ENCODE data around the gene MMP2.

The MMP2 gene

DNA sequence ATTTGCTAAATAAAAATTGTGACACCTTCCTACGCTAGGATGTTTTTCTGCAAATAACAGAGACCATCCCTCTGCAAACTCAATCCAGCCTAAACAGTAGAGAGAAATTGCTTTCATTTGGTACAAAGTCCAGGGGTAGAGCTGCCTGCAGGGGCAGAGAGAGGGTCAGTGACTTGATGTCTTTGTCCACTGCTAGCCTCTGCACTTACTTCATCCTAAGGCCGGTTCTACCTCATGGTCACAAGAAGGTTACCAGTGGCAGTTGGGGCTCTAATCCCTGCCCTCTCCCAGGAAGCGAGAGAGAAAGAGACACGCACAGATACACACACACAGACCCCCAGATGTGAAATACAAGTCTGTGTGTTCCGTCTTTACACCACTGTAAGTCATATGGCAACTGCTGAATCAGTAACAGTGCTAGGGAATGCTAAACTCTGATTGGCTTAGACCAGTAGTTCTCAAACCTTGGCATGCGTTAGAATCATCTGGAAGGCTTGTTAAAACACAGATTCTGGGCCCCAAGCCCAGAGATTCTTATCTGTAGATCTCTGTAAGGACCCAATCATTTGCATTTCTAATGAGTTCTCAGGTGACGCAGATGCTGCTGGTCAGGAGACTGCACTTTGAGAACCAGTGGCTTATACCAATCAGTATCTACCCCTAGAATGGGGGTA is 16.8 kb downstream of the MMP2 start:
- DNase-seq = no peak

DNA sequence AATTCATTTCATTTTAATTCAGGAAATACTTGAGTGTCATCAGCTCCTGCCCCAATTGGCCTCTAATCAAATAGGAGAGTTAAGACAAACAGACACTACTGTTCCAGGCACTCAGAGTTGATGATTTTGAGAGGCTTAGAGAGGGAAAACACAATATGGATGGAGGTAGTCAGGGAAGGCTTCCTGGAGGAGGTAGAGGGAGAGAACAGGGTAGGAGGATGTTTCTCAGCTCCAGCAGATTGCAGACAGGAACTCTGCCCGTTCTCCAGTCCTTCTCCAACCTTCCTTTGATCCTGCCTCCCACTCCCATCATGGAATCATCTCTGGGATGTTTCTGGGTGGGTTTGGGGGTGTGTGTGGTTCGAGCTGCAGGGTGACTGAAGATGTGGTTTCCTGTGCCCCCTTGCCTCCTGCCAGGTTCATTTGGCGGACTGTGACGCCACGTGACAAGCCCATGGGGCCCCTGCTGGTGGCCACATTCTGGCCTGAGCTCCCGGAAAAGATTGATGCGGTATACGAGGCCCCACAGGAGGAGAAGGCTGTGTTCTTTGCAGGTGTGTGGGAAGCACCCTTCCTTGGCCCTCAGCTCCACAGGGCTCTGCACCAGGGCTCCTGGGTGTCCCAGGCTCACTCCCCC is 17.6 kb downstream of the MMP2 start:
- DNase-seq = no peak

DNA sequence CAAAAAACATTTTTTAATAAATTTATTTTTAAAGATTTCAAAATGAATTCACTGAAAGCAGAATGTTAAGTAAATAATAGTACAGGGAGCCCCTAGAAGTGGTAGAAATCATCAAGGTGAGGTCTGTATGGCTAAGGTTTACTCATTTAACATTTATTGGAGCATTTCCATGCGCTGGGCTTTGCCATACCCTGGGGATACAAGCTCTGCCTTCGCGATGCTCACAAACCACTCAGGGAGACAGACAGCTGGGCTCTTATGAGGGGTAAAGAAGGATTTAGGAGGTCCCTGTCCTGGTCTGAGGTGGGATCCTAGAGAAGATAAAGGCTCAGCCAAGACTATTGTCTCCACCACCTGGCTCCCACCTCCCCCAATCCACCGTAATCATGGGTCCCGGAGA is 18.6 kb downstream of the MMP2 start:
- no peak for DNase-seq

DNA sequence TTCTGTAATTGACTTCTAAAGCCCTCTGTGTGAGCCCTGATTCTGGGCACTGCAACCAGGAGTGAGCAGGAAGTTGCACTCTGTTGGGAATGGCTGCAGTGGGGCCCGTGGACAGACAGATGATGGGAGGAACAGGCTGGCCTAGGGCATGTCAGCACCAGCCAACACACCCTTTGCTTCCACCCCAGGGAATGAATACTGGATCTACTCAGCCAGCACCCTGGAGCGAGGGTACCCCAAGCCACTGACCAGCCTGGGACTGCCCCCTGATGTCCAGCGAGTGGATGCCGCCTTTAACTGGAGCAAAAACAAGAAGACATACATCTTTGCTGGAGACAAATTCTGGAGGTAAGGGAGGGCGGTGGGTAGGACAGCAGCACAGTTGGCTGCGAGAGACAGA is 19.1 kb downstream of the MMP2 start:
- no peak for DNase-seq

DNA sequence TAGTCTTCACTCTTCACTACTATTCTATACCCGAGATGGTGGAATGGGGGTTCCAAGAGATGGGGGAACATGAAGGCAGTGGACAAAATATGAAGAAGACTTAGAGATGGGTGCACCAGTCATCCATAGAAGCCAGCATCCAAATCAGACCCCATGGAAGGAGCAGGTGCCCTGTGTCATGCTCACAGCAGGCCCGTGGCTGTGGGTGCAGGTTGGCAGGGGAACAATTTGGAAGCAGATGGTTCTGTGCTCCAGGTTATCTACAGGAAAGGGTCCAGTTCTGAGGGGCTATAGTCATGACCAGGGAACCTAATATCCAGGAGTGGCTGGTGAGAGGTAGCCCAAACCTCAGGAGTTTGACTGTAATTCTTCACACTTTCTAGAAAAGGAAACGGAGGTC is 20.3 kb downstream of the MMP2 start:
- DNase-seq = no peak

DNA sequence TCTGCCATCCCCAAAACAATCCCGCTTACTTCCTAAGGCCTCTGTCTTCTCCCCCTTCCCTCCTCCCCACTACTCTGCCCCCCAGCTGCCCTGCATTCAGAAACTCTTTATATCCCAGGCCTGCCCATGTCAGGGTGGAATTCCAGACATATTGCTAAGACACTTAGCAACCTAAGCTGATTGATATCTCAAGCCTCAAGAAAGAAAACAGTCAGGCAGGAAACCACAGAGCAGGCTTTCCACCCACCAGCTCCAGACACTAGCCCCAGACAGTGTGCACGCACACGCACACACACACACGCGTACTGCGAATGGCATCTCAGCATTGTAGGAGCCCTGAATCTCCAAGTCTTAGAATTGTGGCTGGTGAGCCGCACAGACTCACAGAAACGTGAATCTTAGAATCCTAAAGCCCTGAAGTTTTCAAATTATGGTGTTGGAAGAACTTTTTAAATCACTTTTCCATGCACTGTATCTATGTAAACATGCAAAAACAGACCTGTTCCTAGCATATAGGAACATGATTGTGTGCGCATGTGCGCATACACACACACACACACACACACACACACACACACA is 21.0 kb downstream of the MMP2 start:
- peak; percentile 76 for DNase-seq

DNA sequence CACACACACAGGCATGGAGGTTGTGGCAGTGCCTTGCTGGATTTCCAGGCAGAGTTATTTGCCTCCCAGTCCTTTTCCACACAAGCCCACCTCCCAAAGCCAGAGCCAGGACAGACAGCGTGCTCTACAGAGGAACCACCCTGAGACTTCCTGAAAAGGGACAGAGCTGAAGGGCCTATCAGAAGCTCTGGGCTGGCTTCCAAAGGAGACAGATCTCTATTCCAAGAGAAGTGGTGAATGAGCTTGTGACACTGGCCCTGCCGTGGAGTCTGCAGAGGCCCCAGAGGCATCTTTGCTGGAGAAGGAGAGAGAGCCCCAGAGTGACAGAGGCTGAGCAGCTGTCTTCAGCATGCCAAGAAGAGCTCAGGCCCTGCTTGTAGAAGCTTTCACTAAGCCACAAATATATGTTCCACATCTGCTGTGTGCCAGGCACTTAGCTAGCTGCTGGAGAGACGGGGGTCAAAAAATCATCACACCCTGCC is 21.6 kb downstream of the MMP2 start:
- peak; percentile 80 for DNase-seq

DNA sequence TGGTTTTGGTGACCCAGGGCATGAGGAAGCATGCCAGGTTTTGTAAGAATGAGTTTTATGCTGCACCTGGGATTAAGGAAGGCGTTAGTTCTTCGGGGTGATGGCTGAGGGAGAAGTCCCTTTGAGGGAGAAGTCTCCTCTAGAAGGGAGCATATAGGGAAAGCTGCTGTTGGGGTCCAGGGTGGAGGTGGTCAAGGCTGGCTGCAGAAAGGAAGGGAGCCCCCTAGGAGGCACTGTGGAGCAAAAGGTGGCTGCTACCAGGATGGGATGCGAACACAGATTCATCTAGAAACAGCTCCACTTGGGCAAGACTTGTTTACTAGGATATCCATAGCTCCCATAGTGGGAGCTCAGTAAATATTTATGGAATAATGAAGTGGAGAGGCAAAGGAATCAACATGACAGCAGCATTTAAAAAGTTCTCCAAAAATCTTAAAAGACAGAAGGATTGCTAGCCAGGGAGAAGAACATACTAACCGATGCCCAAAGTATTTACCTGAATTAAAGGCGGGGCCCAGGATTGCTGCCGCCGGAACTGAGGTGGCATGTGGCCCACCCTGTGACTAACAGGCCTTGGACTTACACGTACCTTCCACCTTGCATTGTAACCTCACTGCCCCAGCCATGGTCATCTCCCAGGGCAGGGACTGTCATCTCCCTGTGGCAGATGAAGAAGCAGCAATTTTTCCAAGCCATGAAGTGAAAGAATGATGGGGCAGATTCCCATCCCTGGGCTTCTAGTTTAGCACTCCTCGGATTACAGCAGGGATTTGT is 22.7 kb downstream of the MMP2 start:
- peak; percentile 14 for DNase-seq

DNA sequence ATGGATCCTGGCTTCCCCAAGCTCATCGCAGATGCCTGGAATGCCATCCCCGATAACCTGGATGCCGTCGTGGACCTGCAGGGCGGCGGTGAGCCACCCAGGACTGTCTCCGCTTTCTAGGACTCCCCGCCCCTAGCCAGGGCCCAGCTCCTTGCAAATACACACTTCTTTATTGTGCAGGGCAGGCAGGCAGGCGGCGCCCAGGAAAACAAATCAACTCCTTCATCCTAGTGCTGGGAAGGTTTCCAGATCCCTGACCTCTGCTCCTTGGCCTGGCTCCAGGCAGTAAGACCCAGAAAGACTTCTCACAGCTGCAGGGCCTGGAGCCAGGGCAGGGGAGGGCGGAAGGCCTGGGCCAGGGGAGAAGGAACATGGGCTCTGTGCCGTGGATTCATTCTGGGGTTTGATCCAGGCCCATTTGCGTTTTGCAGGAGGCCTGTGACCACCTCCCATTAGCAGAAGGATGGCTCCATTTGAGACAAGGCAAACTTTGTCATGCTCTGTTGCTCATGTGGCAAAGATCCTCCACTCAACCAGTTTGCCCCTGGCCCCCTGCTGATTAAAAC is 23.9 kb downstream of the MMP2 start:
- no peak for DNase-seq

DNA sequence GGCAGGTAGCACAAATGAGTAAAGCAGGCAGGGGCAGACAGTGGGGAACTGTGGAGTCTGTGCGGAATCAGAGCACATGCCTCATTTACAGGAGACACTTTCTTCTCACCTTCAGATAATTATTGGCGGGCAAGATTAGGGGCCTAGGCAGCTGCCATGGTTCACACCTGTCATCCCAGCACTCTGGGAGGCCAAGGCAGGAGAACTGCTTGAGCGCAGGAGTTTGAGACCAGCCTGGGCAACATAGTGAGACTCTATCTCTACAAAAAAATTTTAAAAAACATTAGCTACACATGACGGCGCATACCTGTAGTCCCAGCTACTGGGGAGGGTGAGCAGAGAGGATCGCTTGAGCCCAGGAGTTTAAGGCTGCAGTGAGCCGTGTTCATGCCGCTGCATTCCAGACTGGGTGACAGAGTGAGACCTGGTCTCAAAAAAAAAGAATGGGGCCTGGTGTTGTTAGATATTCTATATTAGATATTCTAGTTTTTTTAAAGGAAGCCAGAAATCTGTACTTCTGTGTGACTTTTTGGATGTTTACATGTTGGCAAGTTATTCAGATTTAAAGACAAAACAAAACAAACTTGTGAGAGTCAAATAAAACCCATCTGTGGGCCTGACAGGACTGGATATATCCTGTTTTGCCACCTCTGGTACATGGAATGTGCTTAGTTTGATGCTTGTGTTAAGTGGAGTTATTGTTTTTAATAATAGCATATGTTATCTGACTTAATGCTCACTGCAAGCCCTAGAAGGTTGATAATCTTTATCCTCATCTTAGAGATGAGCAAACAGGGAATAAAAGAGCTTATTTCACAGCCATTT is 24.9 kb downstream of the MMP2 start:
- DNase-seq = no peak

DNA sequence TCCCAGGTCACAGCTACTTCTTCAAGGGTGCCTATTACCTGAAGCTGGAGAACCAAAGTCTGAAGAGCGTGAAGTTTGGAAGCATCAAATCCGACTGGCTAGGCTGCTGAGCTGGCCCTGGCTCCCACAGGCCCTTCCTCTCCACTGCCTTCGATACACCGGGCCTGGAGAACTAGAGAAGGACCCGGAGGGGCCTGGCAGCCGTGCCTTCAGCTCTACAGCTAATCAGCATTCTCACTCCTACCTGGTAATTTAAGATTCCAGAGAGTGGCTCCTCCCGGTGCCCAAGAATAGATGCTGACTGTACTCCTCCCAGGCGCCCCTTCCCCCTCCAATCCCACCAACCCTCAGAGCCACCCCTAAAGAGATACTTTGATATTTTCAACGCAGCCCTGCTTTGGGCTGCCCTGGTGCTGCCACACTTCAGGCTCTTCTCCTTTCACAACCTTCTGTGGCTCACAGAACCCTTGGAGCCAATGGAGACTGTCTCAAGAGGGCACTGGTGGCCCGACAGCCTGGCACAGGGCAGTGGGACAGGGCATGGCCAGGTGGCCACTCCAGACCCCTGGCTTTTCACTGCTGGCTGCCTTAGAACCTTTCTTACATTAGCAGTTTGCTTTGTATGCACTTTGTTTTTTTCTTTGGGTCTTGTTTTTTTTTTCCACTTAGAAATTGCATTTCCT is 26.5 kb downstream of the MMP2 start:
- DNase-seq = no peak

DNA sequence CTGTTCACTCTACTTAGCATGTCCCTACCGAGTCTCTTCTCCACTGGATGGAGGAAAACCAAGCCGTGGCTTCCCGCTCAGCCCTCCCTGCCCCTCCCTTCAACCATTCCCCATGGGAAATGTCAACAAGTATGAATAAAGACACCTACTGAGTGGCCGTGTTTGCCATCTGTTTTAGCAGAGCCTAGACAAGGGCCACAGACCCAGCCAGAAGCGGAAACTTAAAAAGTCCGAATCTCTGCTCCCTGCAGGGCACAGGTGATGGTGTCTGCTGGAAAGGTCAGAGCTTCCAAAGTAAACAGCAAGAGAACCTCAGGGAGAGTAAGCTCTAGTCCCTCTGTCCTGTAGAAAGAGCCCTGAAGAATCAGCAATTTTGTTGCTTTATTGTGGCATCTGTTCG is 27.1 kb downstream of the MMP2 start:
- no peak for DNase-seq

DNA sequence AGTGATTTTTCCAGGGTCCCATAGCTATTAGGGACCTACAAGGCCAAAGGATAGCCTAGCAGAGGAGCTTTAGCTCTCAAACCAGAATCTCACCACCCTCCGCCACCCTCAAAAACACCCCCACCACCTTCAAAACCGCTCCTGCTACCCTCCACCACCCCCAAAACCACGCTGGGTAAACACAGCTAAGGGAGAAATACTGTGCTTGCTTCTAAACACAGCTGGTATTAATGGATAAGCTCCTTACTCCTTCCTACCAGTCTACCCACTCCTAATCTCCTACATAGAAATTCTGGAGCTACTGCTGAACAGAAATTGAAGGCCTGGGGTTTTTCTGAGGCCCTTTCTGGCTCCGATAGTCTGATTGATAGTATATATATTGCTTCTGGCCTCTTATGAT is 27.7 kb downstream of the MMP2 start:
- DNase-seq = no peak

DNA sequence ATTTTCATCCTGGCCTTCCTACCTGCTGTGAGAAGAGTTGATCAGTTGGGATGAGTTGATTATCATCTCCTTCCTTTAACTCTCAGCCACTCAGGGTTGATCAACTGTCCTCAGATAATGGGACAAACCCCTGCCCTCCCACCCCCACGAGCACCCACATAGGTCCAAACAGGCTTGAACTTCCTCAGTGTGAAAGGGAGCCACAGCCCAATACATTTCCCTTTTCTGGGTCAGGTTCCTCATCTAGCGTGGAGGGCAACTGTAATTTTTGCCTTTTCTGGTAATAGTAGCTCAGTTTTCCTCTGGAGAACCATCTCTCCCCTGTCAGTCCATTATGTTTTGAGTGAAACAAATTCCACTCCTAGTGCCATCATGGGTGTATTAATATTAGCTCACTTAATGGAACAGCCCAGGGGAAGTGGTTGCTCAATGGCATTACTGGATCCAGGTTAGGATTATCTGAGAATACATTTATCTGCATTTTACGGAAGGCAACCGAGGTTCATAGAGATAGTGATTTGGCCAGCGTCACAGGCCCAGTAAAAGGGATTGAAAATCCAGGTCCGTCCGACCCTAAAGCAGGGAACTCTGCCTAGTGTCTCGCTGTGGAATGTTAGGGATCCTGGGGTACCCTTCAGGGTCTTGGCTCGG is 29.4 kb downstream of the MMP2 start:
- DNase-seq = no peak

DNA sequence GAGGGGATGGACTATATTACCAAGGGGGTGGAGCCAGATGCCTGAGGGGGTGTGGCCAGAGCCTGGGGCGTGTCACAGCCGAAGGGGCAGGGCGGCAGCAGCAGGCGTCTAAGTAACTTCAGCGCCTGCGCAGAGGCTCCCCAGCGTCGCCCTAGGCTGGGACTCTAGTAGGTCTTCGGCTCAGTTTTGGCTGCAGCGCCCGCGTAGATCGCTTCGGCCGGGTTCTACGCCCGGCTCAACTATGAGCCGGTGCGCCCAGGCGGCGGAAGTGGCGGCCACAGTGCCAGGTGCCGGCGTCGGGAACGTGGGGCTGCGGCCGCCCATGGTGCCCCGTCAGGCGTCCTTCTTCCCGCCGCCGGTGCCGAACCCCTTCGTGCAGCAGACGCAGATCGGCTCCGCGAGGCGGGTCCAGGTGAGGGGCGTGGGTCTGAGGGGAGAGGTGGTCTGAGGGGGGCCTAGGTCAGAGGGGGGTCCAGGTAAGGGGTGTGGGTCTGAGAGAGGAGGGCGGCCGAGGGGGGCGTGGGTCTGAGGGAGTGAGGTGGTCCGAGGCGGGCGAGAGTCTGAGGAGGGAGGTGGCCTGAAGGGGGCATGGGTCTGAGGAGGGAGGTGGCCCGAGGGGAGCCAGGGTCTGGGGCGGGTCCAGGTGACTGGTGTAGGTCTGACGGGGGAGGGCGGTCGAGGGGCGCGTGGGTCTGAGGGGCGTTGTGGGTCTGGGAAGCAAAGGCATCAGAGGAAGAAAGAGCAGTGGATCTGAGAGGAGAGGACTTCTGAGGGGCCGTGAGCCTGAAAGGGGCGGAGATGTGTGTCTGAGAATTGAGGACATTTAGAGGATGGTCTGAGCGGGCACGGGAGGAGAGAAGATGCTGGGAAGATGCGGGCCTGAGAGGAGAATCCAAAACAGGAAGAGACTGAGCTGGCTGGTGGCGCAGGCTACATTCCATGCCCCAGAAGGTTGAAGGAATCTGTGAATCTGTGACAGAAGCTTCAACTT is 30.2 kb downstream of the MMP2 start, which contains the start of gene LPCAT2:
Gene LPCAT2 (plus strand): TSS at position 132 of the 991 bp plus-strand sequence. CDS start 110 bp downstream, at position 242.
- peak; percentile 95 for DNase-seq

DNA sequence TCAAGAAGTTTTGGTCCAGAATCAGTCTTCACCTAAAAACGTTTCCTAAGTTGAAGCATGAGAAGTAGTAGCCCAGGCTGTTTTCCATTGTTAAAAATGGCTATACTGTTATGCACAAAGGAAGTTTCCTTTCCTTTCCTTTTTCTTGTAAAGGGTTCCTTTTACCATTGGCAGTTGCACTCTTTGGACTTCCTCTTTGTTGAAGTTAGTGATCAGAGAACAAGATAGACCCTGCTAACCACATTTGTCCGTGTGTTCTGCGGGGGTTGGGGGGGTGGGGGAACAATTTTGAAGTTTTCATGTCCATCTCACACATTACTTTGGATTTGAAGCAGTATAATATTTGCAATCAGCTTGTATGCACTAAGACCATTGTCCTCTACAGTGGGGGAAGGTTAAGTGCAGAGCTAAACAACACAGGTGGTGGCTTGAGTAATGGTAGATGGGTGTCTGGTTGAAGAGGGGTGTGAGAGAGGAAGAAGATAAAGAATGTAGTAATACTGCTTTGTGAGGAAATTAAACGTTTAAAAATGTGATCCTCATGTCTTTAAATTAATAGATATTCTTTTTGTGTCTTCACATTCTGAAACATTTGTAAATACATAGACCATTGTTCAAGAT is 31.3 kb downstream of the MMP2 start:
- peak; percentile 82 for DNase-seq

DNA sequence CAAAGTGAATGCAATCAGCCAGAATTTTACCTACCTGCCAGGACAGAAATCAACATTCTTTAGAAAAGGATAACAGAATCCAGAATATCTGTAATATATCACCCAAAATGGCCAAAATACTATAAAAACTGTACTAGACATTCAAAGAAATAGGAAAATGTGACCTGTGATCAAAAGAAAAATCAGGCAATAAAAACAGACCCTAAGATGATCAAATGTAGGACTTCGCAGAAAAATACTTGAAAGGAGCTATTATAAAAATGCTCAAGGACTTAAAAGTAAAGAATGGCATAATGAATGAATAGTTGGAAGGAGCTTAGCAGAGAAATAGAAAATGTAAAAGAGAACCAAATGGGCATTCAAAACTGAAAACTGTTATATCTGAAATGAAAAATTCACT is 33.9 kb downstream of the MMP2 start:
- DNase-seq = no peak

DNA sequence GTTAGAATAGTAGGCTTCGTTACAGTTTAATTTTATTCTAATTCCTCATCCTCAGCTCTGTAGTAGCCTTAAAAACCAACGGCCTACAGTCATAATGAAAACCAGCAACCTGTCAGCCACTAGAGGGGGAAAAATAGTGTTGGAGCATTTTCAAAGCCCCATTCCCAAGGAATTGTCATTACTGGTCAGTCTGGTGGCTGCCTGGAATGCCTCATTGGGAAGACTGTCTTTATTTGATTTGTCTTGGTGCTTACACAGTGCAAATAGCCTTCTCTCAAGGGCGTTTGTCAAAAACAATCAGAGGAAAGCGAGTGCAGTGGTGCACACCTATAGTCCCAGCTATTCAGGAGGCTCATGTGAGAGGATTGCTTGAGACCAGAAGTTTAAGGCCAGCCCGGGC is 34.6 kb downstream of the MMP2 start:
- DNase-seq = no peak

DNA sequence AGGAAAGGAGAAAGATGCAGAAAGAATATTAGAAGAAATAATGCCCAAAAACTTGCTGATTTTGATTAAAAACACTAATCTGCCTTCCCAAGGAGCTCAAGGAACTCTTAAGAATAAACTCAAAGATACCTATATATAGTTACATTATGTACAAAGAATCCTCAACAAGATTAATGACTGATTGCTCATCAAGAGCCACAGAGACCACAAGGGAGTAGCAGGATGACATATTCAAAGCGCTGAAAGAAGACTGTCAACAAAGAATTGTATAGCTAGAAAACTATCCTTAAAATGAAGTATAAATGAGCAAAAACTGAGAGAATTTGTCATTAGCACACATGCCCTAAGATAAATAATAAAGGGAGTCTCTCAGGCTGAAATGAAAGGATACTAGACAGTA is 36.1 kb downstream of the MMP2 start:
- DNase-seq = no peak

Measured in hematopoietic multipotent progenitor cell treated with erythropoietin and hydrocortisone succinate and interleukin-3 and kit ligand, for 6 days (in vitro differentiated cells).